ENCODE results near the gene ATP5F1E. TPM values are rescaled to one million over a fixed set of nuclear protein-coding genes. Genes with fewer than 3 reads are reported as not detected.

Gene ATP5F1E
- total and polyA plus RNA-seq, 9 of the 15 experiments (the other 6 are each of a cell fraction or from before 2014, with no cell fraction given), result 60.3 to 162 (median 113) TPM

DNA sequence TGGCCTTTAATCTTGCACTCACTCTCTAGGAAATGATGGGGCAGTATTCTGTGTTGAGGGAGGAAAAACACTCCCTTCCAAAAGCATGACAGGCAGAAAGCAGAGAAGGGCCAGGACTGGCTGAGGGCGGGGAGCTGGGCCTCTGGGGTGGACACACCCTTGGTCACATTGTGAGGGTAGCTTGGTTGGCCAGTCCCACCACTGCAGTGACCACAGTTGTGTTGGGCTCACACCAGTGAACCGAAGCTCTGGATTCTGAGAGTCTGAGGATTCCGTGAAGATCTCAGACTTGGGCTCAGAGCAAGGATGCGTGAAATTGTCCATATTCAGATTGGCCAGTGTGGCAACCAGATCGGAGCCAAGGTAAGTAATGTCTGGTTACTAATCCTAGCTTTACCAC, 12.9 kb downstream of the ATP5F1E start, which contains the start of gene TUBB1 (continued):
- TF ChIP-seq GABPB2 (CRISPR knock-in tag; conservative IDR thresholded peaks at IDR 0.05) (no peak), LEF1 (IDR thresholded peaks at IDR 0.05) (peak; percentile 23; the same call in 1 of the 2 replicates), C11orf30 (IDR thresholded peaks at IDR 0.05; ENCODE audit: low read depth) (peak; percentile 35), BHLHE40 (IDR thresholded peaks at IDR 0.05; ENCODE audit: low read length) (0 out of 2 replicates have a peak, but pooled peaks have one; percentile 9), ZNF316 (IDR thresholded peaks at IDR 0.05) (peak; percentile 80), FIP1L1 (IDR thresholded peaks at IDR 0.05; ENCODE audit: low read depth, low read length, poor library complexity, severe bottlenecking) (no peak), RBFOX2 (IDR thresholded peaks at IDR 0.05; ENCODE audit: low read depth, low read length) (peak; percentile 52)

DNA sequence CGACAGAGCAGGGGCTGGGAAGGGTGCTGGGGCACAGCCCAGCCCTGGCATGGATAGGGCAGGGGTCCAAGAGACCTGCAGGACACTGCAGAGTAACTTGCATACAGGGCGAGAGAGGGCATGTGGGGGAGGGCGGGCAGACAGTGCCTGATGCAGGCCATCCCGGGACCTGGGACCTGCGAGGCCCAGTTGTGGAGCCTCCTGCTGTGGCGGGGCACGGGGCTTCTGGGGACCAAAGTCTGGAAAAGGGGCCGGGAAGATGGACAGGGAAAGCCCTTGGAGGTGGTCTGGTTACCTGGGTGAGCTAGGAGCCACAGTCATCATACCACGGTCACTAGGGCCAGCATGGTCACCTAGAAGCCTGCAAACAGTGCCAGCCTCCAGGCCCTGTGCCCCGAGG, 13.3 kb downstream of the ATP5F1E start:
- no TSS peak for BruUV-seq (replicated peaks)
- Histone ChIP-seq H3K36me3 (ENCODE audit: control insufficient read depth, insufficient read depth, low read length) (peaks cover 25% of the 10 kb centered on the region), H3K4me1 (replicated peaks in 1 of 2; ENCODE audit: control insufficient read depth in 2 of 2, insufficient read depth in 2 of 2, low read length in 2 of 2) (peaks cover 60 to 70% of the 10 kb centered on the region in 2 experiments), H3K4me2 (ENCODE audit: insufficient read depth, low read length) (peak overlapping the region; percentile 80), H3K27ac (ENCODE audit: extremely low read depth, low read depth, low read length) (peak overlapping the region; percentile 96; the same call in 2 of the 3 replicates), H2AFZ (ENCODE audit: low read depth, low read length) (no peak overlapping the region), H3K4me3 (no peak overlapping the region), H3K9me1 (ENCODE audit: control insufficient read depth, insufficient read depth, low read length) (no peaks in the 10 kb centered on the region), H3K27me3 (ENCODE audit: control insufficient read depth in 2 of 2, insufficient read depth in 2 of 2, low read length in 2 of 2) (no peaks in the 10 kb centered on the region), H4K20me1 (replicated peaks; ENCODE audit: control insufficient read depth, insufficient read depth, low read length) (no peaks in the 10 kb centered on the region), H3K9me3 (replicated peaks; ENCODE audit: control insufficient read depth, insufficient read depth, low read depth, low read length) (no peaks in the 10 kb centered on the region), H3K79me2 (ENCODE audit: control insufficient read depth, insufficient read depth, low read length) (peaks cover 45% of the 10 kb centered on the region), H3K9ac (ENCODE audit: insufficient read depth in 1 of 2, low read depth in 2 of 2, low read length in 2 of 2) (peak overlapping the region; percentile 80 to 84; a peak in 3 of 4 replicates)
- FAIRE-seq (no peak), DNase-seq (ENCODE audit: extremely low read depth in 1 of 4, low spot score in 3 of 4) (no peak), ATAC-seq (no peak)
- 84% methylated on average over 8 of the region's 10 CpGs for WGBS (ENCODE audit: insufficient coverage, low coverage, missing lambda C conversion rate)
- intact Hi-C loops (cut with micrococcal nuclease), result no loop called here
- CTCF ChIA-PET (ENCODE audit: low intra/inter-chr PET ratio), result no interaction called here
- TF ChIP-seq ETV1 (tag; conservative IDR thresholded peaks at IDR 0.05; ENCODE audit: low read depth), result 0 out of 2 replicates have a peak, but pooled peaks have one; percentile 14
- no peak for TF ChIP-seq TOE1 (IDR thresholded peaks at IDR 0.05; ENCODE audit: borderline replicate concordance)
- no peak for TF ChIP-seq TOE1 (CRISPR knock-in tag; IDR thresholded peaks at IDR 0.05; ENCODE audit: borderline replicate concordance, low read depth)
- POLR2A ChIA-PET, result interaction anchor here (0.6 to 4.5 kb wide), 9 partner anchors 9 to 121 kb away, joined by 3 to 31 read pairs (median 4); partner anchors contain the start of gene ATP5F1E
- in situ Hi-C loops (cut with MboI), result no loop called here
